Inflammatory macrophage (primary cell): ENCODE data around the gene IRF3.

ENCODE experiments used
- DNase-seq, 2 donors: peaks; one replicate each; pipeline ENCODE4 v3.0.0-alpha.2; 2020 to 2022

The IRF3 gene

GRCh38 chr19:49687566-49688316 lies 22.1 kb upstream of the IRF3 start:
- DNase-seq = peak; percentile 41 to 55

DNA sequence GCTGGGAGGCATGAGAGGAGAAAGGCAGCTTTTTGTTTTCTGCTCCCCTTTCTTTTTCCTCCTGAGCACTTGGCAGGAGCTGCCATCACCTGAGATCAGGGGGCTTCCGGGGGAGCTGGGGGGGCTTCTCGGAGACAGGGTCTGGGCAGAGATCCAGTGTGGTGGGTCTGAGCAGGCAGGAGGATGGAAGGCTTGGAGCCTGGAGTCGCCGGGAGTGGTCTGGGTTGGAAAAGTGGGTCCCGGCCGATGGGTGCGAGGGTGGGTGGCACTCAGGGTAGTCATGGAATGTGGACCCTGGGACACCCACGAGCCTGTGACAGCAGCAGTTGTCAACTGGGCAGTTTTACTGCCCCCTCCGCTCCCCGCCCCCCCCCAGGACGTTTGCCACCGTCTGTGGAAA lies 21.5 kb upstream of the IRF3 start:
- DNase-seq = no peak

DNA sequence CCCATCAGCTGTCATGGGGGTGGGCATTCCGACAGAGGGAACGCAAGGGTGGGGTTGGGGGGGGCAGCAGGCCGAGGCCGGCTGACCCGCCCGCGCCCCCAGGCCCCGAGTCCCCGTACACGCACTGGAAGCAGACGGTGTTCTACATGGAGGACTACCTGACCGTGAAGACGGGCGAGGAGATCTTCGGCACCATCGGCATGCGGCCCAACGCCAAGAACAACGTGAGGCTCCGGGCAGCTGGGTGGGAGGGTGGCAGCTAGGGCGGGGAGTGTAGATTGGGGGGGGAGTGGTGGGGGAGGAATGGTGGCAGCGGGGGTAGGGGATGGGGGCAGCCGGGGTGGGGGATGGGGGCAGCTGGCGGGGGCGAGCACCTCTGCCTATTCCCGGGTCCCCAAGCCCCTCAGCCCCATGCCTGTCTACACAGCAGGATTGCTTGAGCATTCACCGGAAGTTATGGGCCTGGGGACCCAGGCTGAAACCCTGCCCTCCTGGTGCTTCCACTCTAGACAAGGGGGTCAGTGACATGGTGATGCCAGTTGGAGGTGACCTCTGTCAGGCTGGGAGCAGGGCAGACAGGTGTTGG lies 20.9 kb upstream of the IRF3 start:
- DNase-seq = no peak

GRCh38 chr19:49685845-49686332 lies 20.2 kb upstream of the IRF3 start:
- DNase-seq = no peak

GRCh38 chr19:49684983-49685553 lies 19.4 kb upstream of the IRF3 start:
- no peak for DNase-seq

- DNase-seq = no peak
Observed at GRCh38 chr19:49684251-49684982, 18.8 kb upstream of the IRF3 start.

- no peak for DNase-seq
Observed at GRCh38 chr19:49683814-49684250, 18.2 kb upstream of the IRF3 start.

GRCh38 chr19:49682274-49682673 lies 16.6 kb upstream of the IRF3 start:
- peak in 1 of 2 donors; percentile 8 for DNase-seq

GRCh38 chr19:49681830-49682229 lies 16.2 kb upstream of the IRF3 start:
- no peak for DNase-seq

- DNase-seq = peak; percentile 89 to 94
Observed at GRCh38 chr19:49680421-49681351, 15.0 kb upstream of the IRF3 start.

DNA sequence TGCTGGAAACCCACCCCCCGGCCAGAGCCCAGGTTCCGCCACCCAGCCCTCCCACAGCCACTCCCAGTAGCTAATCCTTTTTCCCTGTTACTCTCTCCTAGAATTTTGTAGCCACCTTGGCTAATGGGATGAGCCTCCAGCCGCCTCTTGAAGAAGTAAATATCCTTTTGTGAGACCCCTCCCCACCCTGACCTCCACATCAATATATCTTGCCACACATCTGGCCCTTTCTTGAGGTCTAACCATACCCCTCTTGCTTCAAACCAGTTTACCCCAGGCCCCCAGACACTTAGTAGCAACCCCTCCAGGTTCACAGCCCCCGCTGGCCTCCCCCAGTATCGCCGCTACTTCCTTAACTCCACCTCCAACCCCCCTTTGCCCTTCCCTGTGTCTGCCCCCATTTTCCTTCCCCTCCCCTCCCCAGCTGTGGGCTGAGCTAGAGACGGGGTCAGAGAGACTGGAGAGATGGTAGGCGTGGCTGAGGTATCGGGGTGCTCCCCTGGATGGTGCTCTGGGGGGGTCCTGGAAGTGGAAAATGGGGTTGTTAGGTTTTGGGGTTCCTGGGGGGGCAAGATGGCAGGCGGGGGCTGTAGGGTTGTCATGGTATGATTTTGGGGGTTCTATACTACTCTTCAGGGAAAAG lies 14.2 kb upstream of the IRF3 start:
- DNase-seq = no peak

DNA sequence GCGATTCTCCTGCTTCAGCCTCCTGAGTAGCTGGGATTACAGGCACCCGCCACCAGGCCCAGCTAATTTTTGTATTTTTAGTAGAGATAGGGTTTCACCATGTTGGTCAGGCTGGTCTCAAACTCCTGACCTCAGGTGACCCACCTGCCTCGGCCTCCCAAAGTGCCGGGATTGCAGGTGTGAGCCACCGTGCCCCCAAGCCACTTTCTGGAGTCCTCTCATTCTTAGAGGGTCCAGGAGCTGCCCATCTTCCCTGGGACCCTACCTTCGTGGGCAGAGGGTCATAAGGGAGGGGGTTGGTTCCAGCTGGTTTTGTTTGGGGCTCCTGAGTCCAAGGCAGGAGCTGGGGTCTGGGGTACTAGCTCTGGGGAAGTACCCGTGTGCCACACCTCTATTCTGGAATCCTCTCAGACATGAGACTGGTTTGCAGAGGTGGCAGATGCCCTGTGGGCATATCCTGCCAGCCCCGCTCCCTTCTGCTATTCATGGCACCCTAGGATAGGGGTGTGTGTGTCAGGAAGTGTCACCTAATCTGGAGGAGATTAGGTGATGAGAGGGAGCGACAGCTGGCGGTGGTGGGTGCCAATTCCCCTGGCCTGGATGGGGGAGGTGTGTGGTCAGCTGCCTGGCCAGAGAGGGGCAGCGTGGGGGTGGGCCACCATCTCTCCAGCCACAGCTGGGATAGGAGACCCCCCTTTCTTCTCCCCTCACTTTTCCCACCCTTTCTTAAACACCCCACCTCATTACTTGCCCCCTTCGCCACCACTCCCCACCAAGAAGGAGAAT lies 13.5 kb upstream of the IRF3 start:
- DNase-seq = no peak

DNA sequence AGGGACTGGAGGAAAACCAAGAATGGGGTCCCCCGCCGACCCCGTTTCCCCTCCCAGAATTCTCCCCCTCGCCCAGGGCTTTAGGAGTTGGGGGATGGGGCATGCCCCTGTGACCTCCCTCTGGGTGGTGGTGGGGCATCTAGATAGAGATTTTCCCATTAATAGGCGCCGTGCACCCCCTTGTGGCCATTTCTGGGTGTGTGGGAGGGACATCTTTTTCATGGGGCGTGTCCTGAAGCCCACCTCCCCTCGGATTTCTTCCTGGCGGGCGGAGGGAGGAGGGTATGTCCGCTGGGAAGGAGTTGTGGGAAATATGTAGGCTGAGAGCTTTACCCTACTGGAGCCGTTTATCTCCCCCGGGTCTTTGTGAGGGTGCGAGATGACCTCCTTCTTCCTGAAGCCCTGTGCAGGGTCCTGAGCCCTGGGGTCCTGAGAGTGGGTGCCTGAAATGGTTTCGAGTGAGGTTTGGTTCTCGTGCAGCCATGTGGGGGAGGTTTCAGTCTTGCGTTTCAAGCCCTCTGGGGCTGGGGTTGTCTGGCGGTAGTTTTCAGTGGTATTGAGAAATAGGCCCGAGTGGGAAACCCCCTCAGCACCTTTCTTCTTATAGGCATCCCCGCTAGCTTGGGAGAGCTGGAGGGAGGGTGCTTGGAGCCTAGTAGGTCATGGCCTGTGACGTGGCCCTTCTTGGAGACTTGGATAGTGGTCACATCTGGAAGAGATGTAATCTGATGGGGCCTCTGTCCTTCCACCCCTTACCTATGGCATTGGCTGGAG lies 12.4 kb upstream of the IRF3 start:
- peak; percentile 75 to 81 for DNase-seq

DNA sequence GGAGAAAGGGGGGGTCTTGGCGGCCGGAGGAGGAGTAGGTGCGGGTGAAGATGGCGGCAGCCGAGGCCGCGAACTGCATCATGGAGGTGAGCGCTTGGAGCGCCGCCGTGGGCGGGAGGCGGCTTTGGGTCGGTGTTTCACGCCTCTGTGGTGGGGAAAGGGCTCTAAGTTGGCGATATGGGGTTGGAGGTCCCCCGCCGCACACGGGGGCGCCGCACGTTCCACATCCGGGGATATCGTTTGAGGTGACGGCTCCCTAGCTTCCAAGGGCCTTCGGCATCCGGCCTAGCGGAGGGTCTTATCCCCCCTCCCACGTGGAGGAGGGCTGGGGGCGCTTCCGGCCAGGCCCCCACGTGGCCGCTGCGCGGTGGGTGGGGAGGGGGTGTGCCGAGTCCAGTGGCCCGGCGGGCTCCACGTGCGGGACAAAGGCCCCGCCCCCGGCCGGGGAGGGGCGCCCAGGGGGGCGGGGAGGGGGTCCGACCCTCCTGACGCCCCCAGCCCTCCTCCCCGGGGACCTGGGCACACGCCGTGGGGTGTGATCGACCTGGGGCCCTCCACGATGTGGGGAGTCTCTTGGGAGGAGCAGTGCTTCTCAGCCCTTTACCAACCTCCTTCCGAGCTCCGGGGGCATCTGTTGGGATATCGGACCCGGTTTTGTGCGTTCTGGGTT lies 11.7 kb upstream of the IRF3 start, which contains the start of gene PRMT1:
TSS of gene PRMT1 (plus strand) at position 41 of the 670 bp plus-strand sequence. CDS start at position 51, 10 bp downstream.
- peak in 1 of 2 donors; percentile 27 for DNase-seq

DNA sequence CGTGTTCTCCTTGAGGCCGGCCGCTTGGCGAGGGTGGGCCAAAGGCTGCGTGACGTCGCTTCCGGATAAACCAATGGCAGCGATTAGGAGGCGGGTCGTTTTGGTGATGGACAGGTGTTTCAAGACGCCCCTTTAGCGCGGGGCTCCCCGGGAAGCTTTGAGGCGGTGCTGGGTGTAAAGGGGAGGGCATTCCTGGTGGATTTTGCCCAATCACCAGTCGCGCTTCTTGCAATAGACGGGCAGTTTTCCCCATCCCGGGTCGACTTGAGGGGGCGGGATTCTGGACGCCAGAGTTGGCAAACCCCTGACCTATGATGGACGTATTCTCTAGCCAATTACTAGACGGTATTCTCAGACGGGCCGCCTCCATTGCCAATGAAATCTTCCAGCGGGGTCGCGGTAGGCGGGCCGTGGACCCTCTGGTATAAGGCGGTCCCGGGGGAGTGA lies 11.2 kb upstream of the IRF3 start:
- peak; percentile 100 for DNase-seq

GRCh38 chr19:49676136-49676783 lies 10.6 kb upstream of the IRF3 start:
- peak; percentile 95 to 97 for DNase-seq

- peak; percentile 67 to 74 for DNase-seq
Observed at GRCh38 chr19:49672131-49672919, 6.7 kb upstream of the IRF3 start.

DNA sequence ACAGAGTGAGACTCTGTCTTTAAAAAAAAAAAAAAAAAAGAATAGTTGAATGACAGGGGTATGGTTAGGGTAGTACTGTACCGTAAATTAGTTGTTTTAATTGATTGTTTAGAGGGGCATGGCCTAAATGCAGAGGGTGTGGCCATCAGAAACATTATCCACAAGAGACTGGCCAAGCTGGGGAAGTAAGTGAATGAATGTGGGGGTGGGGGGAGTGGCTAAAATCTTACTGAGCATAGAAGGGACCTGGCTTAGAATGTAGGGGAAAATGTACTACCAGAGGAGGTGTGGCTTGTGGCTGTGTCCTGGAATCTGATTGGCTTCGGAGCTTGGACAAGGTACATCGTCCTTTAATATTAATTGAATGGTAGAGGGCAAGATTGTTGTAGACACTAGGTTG lies 3.9 kb upstream of the IRF3 start:
- DNase-seq = peak; percentile 50 to 52
